GM12878 (cell line): ENCODE measurements around the gene SLC6A20. TPM values are rescaled to one million over a fixed set of nuclear protein-coding genes. Genes with fewer than 3 reads are reported as not detected.
A peak's percentile ranks its signal among the peaks of the same experiment; 100 is the strongest.

Source experiments
- ATAC-seq: fragments of 200-7000 bp; cut with Tn5 transposase; 3 replicates; pipeline ENCODE4 v1.9.1; 2020; ENCODE audit warnings: mild to moderate bottlenecking, moderate library complexity
- BruUV-seq: library from RNA; stranded (reverse); fragments of 400-500 nt; replicated peaks from 2 replicates; lab custom pipeline; 2021; lab: Mats Ljungman, UMichigan
- CTCF ChIA-PET: fragments of 300-600 bp; sonication (Branson Sonifier 250); formaldehyde crosslinking; extraction: SDS; loops from one replicate; lab custom pipeline; 2021; ENCODE audit warnings: inconsistent platforms; lab: Yijun Ruan, JAX
- POLR2A ChIA-PET: fragments of 350-600 bp; formaldehyde crosslinking; extraction: SDS; loops from one replicate; lab custom pipeline; 2021; ENCODE audit warnings: inconsistent platforms; lab: Charles Lee
- RAD21 ChIA-PET: fragments of 300-600 bp; sonication (Branson Sonifier 250); formaldehyde crosslinking; loops from one replicate; lab custom pipeline; 2023; ENCODE audit warnings: antibody characterized with exemption; ENCODE audit not compliant: unreplicated experiment; lab: Charles Lee
- SMC1A ChIA-PET: fragments of 300-600 bp; sonication (Branson Sonifier 250); formaldehyde crosslinking; loops from one replicate; lab custom pipeline; 2023; ENCODE audit not compliant: unreplicated experiment, uncharacterized antibody; lab: Charles Lee
- DNase-seq: peaks from one replicate; pipeline ENCODE4 v3.0.0-alpha.2; 2011; ENCODE audit warnings: low read depth, low spot score
- FAIRE-seq: peaks from 3 replicates; lab custom pipeline; 2011; peaks lifted over from hg19 to GRCh38; lab: Jason Lieb, UNC
- H2AFZ ChIP-seq: 2 replicates; pipeline ENCODE4 v1.6.0; 2011; ENCODE audit warnings: low read depth, low read length, control low read depth; ENCODE audit not compliant: control insufficient read depth
- H3K27ac ChIP-seq: 2 replicates; pipeline ENCODE4 v1.5.1; 2011; ENCODE audit warnings: control low read depth; ENCODE audit not compliant: control insufficient read depth, insufficient read depth
- H3K27me3 ChIP-seq, 2 experiments: replicated peaks in 1 of 2; 2 replicates each; pipeline versions ENCODE4 v1.6.0 to v1.6.1; 2011; ENCODE audit warnings: low read length in 1 of 2; ENCODE audit not compliant: control insufficient read depth in 2 of 2, insufficient read depth in 2 of 2
- H3K36me3 ChIP-seq, 2 experiments: 2 replicates each; pipeline ENCODE4 v1.5.1; 2011; ENCODE audit warnings: low read length in 1 of 2; ENCODE audit not compliant: control insufficient read depth in 2 of 2, insufficient read depth in 2 of 2
- H3K4me1 ChIP-seq: 2 replicates; pipeline ENCODE4 v1.6.1; 2011; ENCODE audit warnings: mild to moderate bottlenecking, low read length, moderate library complexity, mixed read lengths; ENCODE audit not compliant: control insufficient read depth, insufficient read depth
- H3K4me2 ChIP-seq: 2 replicates; pipeline ENCODE4 v1.6.0; 2011; ENCODE audit warnings: control low read depth; ENCODE audit not compliant: control insufficient read depth, insufficient read depth
- H3K4me3 ChIP-seq: fragments of 200-600 bp; sonication (generic); 2 replicates; pipeline ENCODE4 v1.5.1; 2016
- H3K79me2 ChIP-seq: 2 replicates; pipeline ENCODE4 v1.6.0; 2011; ENCODE audit warnings: low read length; ENCODE audit not compliant: control insufficient read depth, insufficient read depth
- H3K9ac ChIP-seq: 2 replicates; pipeline ENCODE4 v1.8.0; 2011; ENCODE audit warnings: low read length, control low read depth, mixed read lengths; ENCODE audit not compliant: control insufficient read depth, insufficient read depth
- H3K9me3 ChIP-seq: replicated peaks from 3 replicates; pipeline ENCODE4 v1.5.1; 2011; ENCODE audit warnings: mild to moderate bottlenecking, low read length; ENCODE audit not compliant: control insufficient read depth, insufficient read depth
- H4K20me1 ChIP-seq: 2 replicates; pipeline ENCODE4 v1.6.0; 2011; ENCODE audit not compliant: control insufficient read depth, insufficient read depth
- CREM ChIP-seq: IDR thresholded peaks from 2 replicates; pipeline ENCODE4 v1.6.1; 2014; ENCODE audit warnings: antibody characterized with exemption, low read depth
- FOXK2 ChIP-seq: fragments of 450-650 bp; IDR thresholded peaks from 2 replicates; pipeline ENCODE4 v1.6.1; 2017; ENCODE audit warnings: mild to moderate bottlenecking, moderate library complexity
- IKZF1 ChIP-seq: fragments of 450-650 bp; conservative IDR thresholded peaks from 2 replicates; pipeline ENCODE4 v1.6.1; 2017; ENCODE audit warnings: antibody characterized with exemption, mild to moderate bottlenecking
- NR2C1 ChIP-seq: fragments of 450-650 bp; IDR thresholded peaks from 2 replicates; pipeline ENCODE4 v1.6.1; 2017; ENCODE audit warnings: antibody characterized with exemption, mild to moderate bottlenecking, moderate library complexity
- PAX8 ChIP-seq: fragments of 450-650 bp; IDR thresholded peaks from 2 replicates; pipeline ENCODE4 v1.6.1; 2017; ENCODE audit warnings: mild to moderate bottlenecking, moderate library complexity
- PBX3 ChIP-seq: IDR thresholded peaks from 2 replicates; pipeline ENCODE4 v1.6.1; 2011; ENCODE audit warnings: mild to moderate bottlenecking, low read depth, low read length, moderate library complexity; ENCODE audit not compliant: insufficient replicate concordance
- PML ChIP-seq: IDR thresholded peaks from 2 replicates; pipeline ENCODE4 v1.6.1; 2012; ENCODE audit warnings: low read length, inconsistent platforms
- POLR2AphosphoS2 ChIP-seq: IDR thresholded peaks from 2 replicates; pipeline ENCODE4 v1.6.1; 2011; ENCODE audit warnings: low read depth, mild to moderate bottlenecking, low read length, improper control_type of control experiment, moderate library complexity
- RAD51 ChIP-seq: fragments of 450-650 bp; IDR thresholded peaks from 2 replicates; pipeline ENCODE4 v1.6.1; 2016; ENCODE audit warnings: moderate library complexity, mild to moderate bottlenecking, inconsistent platforms
- RFX5 ChIP-seq: IDR thresholded peaks from 2 replicates; pipeline ENCODE4 v1.6.1; 2011; ENCODE audit warnings: low read depth, low read length, improper control_type of control experiment
- SP1 ChIP-seq: IDR thresholded peaks from one replicate; pipeline ENCODE4 v1.6.1; 2011; ENCODE audit warnings: low read depth, low read length
- SUPT20H ChIP-seq: IDR thresholded peaks from 2 replicates; pipeline ENCODE4 v1.6.1; 2011; ENCODE audit warnings: low read depth, mild to moderate bottlenecking, low read length, moderate library complexity, borderline replicate concordance; ENCODE audit not compliant: control insufficient read depth
- TCF7 ChIP-seq: IDR thresholded peaks from 2 replicates; pipeline ENCODE4 v1.6.1; 2014; ENCODE audit warnings: antibody characterized with exemption, borderline replicate concordance
- ZBTB33 ChIP-seq: fragments of 450-650 bp; IDR thresholded peaks from 2 replicates; pipeline ENCODE4 v1.6.1; 2017; ENCODE audit warnings: mild to moderate bottlenecking
- ZBTB40 ChIP-seq: fragments of 450-650 bp; IDR thresholded peaks from 2 replicates; pipeline ENCODE4 v1.6.1; 2016; ENCODE audit warnings: mild to moderate bottlenecking, moderate library complexity, borderline replicate concordance
- WGBS: methylation state at CpG from one replicate; pipeline ENCODE4 v1.1.6; 2016; ENCODE audit warnings: low lambda C conversion rate; ENCODE audit not compliant: insufficient replicate concordance, insufficient coverage; ENCODE audit errors: missing lambda C conversion rate; 5-methylcytosine and 5-hydroxymethylcytosine counted together
- in situ Hi-C: fragments of 300-500 bp; cut with MboI; formaldehyde crosslinking; loops from 9 replicates; pipeline ENCODE4 v1.14.3; 2018; ENCODE audit warnings: mixed read lengths
- intact Hi-C: fragments of 100-400 bp; cut with micrococcal nuclease; formaldehyde crosslinking; loops from one replicate; pipeline ENCODE4 v1.14.2; 2022; ENCODE audit not compliant: unreplicated experiment
- polyA plus RNA-seq, 11 experiments: library from polyadenylated mRNA; depleted of rRNA in 4 of 11; unstranded in 6 of 11; stranded (reverse) in 5 of 11; fragments of >200 nt; fragmentation: Nextera tagmentation in 4 of 11; fragmentation: Illumina TruSeq in 1 of 11; extraction: Ambion mirVana in 4 of 11; extraction: Trizol in 1 of 11; gene quantifications; 1 replicate in 1 of 11; 2 replicates in 10 of 11; pipeline versions ENCODE4 v1.2.1 to v1.2.3, GENCODE V29; 2011 to 2016; ENCODE audit warnings: inconsistent platforms in 2 of 11, missing spikeins in 2 of 11, low read depth in 1 of 11
- total RNA-seq, 4 experiments: library from RNA; depleted of rRNA in 3 of 4; stranded (reverse); fragments of >200 nt in 3 of 4; fragmentation: Illumina TruSeq in 1 of 4; extraction: Trizol in 1 of 4; gene quantifications; 2 replicates each; pipeline versions ENCODE4 v1.2.1 to v1.2.3, GENCODE V29; 2013 to 2021

Gene SLC6A20
- total and polyA plus RNA-seq, 10 of the 15 experiments (the other 5 are each of a cell fraction or from before 2014, with no cell fraction given), result 0.31 to 4.1 (median 1.1) TPM

- TF ChIP-seq ZBTB40 (no peak), NR2C1 (no peak)
These were observed 1.7 kb upstream of the SLC6A20 start (continued) for GRCh38 chr3:45798034-45798433.

- 77% methylated on average over 13 of the region's 13 CpGs for WGBS
- H3K4me2 ChIP-seq, result peak overlapping the region; percentile 45; the same call in 1 of the 2 replicates
- H4K20me1 ChIP-seq, result no peaks in the 10 kb centered on the region
- no peak overlapping the region; the same call in 1 of the 2 replicates for H3K4me3 ChIP-seq
- H2AFZ ChIP-seq, result no peak overlapping the region
- H3K36me3 ChIP-seq, result no peaks in the 10 kb centered on the region
- no peak overlapping the region for H3K9ac ChIP-seq
- H3K9me3 ChIP-seq, result no peaks in the 10 kb centered on the region
- in situ Hi-C loops, result no loop called here
- intact Hi-C loops, result no loop called here
- ChIA-PET SMC1A (interaction anchor here (0.7 to 1.4 kb wide), 3 partner anchors 17 to 85 kb away, joined by 3 to 4 read pairs (median 4); no protein-coding TSS in a partner anchor), CTCF (interaction anchor here (0.8 to 1.3 kb wide), 3 partner anchors 108 to 132 kb away, joined by 3 to 5 read pairs (median 3); no protein-coding TSS in a partner anchor), POLR2A (interaction anchor here (0.6 to 1.6 kb wide), 3 partner anchors 17 to 94 kb away, joined by 3 read pairs; no protein-coding TSS in a partner anchor), RAD21 (interaction anchor here (0.6 to 1.1 kb wide), 3 partner anchors 9 to 35 kb away, joined by 3 to 4 read pairs (median 3); no protein-coding TSS in a partner anchor)
- peaks cover 5% of the 10 kb centered on the region for H3K4me1 ChIP-seq
- H3K27ac ChIP-seq, result no peak overlapping the region
- ATAC-seq (no peak), FAIRE-seq (no peak), DNase-seq (no peak)
- no peaks in the 10 kb centered on the region for H3K79me2 ChIP-seq
- peaks cover 2 to 17% of the 10 kb centered on the region in 2 experiments; a peak in 3 of 4 replicates for H3K27me3 ChIP-seq
- no TSS peak for BruUV-seq
- TF ChIP-seq RAD51, result no peak
- TF ChIP-seq FOXK2, result no peak
- TF ChIP-seq SP1, result no peak
- no peak for TF ChIP-seq ZBTB33
- no peak for TF ChIP-seq PBX3
- TF ChIP-seq SUPT20H, result no peak
- no peak for TF ChIP-seq CREM
- no peak for TF ChIP-seq RFX5
- no peak for TF ChIP-seq POLR2AphosphoS2
- TF ChIP-seq TCF7, result no peak
- TF ChIP-seq PML, result no peak
- TF ChIP-seq IKZF1, result no peak
- TF ChIP-seq PAX8, result no peak
These were observed 734 bp upstream of the SLC6A20 start for GRCh38 chr3:45796902-45797637.
